ENCODE results near the gene SLIT3.
A peak's percentile ranks its signal among the peaks of the same experiment; 100 is the strongest.
"Not testable (repeated sequence)": the region's sequence is repeated elsewhere in the genome, so short reads cannot be mapped to it uniquely, and the experiment has no call there.

The SLIT3 gene

DNA sequence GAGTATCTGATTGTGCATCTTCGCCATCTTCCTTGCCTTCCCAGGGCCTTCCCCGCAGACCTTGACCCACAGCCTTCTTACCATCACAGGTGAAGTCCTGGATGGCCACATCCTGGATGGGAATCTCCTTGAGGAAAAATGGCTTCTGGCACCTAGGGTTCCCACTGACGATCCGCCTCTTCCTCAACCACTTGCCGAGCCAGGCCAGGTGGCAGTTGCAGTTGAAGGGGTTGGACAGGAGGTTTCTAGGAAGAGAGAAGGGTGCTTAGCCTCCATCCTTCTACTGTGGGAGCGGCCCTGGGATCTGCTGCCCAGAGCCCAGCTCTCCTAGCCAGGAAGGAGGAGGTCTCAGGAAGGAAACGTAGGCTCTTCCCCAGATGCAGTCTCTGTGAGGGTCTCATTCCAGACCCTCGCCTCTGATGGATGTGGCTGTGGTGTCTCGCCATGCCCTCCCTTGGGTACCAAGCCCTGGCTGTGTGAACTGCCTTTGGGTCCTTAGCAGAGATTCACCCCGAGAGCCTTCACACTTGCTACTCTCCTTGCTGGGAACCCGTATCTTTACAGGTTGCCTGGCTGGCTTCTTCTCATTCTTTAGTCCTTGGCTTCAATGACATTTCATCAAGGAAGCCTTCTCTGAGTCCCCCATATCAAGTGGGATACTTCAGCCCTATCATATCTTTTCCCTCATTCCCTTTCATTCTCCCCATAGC, 551.4 kb downstream of the SLIT3 start:
- DNase-seq: no peak

DNA sequence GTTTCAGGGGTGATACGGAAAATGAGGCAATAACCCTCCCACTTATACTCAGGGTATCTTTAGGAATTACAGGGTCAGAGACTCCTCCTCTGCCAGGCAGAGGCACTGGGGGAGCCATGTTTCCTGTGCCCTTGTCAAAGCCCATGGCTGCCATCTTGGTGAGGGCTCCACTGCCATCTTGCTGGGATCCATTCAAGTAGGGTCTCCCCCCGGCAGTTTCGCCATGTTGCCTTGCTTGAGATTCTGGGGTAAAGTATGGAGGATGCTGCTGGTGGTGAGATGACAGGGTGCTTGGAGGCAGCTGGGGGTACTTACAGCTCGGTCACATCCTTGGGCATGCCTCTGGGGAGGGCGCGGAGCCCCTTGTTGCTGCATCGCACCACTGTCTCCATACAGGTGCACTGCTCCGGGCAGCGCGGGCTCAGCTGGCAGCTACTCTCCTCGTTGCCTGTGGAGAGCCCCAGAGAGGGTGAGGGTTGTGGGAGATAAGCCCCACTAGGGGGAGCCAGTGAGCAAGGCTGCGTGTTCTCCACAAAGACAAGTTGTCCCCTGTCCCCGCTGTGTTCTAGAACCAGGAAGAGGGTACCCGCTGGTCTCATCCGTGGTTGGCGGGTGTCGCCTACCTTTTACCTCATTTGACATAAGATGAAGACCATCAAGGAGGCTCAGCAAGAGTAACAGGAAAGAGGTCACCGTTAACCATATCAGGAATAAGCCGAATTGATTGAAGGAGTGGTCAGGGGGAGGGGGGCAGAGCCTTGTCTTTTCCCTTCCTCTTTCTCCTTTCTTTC, 552.8 kb downstream of the SLIT3 start:
- DNase-seq: peak in 1 of 2 donors; percentile 33

DNA sequence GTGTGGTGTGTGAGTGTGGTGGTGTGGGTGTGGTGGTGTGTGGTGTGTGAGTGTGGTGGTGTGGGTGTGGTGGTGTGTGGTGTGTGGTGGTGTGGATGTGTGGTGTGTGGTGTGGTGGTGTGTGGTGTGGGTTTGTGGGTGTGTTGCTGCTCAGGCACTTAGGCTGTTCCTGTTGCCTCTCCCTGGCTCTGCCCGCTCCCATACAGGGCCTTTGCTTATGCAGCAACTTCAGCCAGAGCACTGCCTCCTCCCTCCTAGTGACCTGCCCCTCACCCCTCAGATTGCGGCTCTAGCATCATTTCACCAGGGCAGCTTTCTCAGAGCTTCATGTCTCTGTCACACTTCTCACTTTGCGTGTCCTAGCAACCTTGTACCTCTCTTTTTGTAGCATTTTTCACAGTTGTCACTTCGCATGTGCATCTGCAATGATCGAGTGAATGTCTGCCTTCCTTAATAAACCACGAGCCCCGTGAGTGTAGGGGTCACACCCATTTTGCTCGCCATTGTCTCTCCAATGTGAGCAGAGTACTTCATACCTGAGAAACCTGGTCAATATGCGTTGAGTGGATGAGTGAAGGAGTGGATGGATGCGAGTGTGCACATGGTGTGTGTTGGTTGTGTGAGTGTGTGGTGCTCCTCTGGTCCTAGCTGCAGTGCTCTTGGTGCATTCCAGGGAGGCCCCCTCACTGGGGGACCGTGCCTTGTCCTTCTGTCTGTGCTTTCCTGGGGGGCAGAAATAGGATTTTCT, 553.9 kb downstream of the SLIT3 start:
- no peak for DNase-seq

DNA sequence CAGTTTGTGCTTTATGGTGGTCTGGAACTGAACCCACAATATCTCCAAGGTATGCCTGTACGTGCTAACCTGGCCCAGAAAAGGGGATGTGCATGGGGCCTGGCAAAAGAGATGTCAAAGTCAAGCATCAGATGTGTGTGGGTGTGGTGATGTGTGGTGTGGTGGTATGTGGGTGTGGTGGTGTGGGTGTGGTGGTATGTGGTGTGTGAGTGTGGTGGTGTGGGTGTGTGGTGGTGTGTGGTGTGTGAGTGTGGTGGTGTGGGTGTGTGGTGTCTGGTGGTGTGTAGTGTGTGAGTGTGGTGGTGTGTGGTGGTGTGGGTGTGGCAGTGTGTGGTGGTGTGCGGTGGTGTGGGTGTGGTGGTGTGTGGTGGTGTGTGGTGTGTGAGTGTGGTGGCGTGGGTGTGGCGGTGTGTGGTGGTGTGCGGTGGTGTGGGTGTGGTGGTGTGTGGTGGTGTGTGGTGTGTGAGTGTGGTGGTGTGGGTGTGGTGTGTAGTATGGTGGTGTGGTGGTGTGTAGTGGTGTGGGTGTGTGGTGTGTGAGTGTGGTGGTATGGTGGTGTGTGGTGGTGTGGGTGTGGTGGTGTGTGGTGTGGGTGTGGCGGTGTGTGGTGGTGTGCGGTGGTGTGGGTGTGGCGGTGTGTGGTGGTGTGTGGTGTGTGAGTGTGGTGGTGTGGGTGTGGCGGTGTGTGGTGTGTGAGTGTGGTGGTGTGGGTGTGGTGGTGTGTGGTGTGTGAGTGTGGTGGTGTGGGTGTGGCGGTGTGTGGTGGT, 554.6 kb downstream of the SLIT3 start:
- not testable (repeated sequence) for DNase-seq

DNA sequence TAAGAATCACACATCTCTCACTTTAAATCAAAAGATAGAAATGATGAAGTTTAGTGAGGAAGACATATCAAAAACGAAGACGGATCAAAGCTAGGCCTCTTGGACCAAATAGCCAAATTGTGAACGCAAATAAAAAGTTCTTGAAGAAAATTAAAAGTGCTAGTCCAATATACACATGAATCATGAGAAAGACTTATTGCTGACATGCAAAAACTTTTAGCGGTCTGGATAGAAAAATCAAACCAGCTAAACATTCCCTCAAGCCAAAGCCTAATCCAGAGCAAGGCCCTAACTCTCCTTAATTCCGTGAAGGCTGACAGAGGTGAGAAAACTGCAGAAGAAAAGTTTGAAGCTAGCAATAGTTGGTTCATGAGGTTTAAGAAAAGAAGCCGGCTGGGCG, 557.3 kb downstream of the SLIT3 start:
- no peak for DNase-seq

DNA sequence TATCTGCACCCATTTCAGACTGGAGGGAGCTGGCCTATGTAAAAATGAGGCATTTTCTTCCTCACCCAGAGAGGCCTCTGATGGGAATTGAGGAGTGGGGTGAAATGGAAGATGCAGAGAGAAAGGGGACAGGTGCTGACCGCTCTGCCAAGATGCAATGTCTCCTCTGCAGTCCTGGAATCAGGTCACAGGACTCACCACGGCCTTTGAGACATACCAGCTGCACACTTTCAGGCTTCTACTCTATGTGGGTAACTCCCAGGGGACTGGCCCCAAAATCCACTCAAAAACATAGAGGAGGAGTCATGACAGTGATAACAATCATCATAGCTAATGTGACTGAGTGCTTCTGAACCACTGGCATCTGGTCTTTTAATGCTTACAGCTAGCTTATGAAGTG, 558.6 kb downstream of the SLIT3 start:
- not testable (repeated sequence) for DNase-seq

DNA sequence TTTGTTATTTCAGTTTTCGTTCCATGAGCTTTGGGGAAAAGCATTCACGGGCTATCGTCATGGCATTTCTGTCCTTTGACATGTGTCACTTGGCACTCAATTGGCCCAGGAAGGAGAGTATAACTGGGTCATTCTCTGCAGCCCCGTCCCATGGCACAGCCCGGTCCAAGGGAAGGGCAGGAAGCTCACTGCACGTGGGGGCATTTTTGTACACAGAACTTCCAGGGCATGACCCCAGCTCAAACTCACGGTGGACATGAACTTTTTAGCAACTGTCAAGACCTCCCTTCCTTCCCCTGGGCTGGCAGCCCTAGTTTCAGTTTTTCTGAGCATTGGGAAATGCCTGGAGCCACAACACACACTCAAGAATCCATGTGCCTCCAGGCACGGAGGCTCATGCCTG, 560.1 kb downstream of the SLIT3 start:
- DNase-seq: no peak

DNA sequence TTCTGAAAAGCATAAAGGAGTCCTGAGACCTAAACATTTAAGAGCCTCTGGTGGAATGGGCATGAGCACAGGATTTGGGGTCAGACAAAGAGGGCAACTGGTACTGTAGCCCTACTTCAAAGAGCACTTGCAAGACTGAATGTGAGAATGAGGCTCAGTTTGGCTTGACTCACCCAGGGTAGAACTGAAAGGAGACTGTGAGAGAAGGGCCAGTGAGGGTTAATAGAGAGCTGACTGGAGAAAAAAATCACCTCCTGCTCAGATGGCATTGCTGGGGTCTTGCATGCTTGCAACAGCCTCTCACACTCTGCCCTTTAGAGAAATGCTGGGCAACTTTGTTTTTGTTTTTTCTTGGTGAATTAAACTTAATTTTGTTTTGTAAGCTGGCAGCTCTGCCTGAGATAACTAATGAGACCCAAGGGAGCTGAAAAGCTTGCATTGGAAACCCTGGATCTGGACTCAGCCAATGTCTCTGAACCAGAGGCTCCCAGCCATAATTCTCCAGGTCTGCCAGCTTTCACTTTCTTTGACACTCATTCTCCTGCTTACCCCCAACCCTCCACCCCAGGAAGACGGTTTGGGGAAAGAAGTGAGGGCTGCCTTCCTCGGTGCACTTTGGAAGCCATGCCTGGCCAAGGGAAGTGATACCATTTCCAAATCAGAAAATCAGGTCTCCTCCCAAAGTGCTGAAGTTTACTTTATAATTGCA, 560.7 kb downstream of the SLIT3 start:
- no peak for DNase-seq

DNA sequence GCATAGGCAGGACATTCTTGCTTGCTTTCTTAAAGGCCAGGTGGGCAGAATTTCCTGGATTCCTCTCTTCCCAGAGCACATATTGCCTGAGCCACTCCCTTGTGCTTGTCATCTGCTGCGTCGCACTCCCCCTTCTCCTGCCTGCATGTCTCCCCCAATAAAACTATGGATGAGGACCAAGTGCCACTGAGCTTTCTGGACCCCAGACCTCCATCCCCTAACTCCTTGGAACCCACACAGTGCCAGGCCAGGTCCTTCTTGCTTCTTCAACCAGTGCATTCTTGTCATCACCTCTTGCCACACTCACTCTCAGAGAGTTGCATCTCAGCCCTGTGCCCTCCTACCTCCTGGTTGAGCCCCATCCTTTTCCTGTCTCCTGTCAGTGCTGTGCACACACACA, 563.9 kb downstream of the SLIT3 start:
- no peak for DNase-seq

DNA sequence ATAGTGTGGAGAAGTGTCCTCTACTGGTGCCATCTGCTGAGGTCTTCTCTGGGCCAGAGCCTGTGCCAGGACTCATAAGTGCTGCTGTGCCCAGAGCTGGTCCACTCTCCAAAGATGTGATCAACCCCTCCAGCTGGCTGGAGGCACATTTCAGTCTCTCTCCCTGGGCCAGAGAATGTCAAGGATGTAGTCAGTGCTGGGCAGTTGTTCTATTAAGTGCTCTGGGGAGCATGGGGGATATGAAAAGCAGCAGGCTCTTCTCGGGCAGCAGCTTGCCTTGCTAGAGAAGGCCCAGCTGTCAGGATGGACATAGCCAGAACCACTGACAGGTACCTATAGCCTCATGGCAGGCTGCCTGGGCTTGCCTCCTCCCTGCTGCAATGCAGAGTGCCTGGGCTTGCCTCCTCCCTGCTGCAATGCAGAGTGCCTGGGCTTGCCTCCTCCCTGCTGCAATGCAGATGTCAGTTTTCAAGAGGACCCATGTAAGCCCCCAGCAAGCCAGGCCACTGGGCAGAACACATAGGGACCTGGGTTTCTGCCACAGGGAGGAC, 564.6 kb downstream of the SLIT3 start:
- DNase-seq: no peak

DNA sequence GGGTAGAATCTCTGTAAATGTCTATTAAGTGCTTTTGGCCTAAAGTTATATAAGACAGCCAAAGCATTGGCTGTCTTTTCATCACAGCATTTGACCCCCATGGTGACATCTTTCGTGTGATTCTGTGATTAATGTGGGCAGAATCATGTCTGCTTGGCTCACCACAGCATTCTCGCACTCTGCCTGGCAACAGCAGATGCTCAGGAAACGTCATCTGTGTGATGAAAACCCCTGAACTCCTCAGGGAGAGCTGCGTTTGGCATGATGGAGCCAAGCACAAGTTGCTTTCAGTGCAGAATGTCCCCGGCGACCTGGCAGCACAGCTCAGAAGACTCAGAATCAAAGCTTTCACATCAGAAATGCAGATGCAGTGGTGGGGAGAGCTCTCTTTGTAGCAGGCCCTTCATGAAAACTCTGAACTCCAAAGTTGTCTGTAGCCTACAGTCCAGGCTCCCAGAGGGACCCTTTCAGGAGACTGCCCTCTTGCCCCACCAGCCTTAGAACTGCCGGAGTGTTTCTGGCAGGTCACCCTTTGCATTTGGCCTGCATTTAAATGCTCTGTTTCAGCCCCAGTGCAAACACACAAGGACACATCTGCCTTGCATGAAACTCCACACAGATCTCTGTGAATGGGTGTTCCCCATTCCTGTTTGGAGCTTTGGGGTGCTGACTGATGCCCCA, 566.2 kb downstream of the SLIT3 start:
- no peak for DNase-seq

DNA sequence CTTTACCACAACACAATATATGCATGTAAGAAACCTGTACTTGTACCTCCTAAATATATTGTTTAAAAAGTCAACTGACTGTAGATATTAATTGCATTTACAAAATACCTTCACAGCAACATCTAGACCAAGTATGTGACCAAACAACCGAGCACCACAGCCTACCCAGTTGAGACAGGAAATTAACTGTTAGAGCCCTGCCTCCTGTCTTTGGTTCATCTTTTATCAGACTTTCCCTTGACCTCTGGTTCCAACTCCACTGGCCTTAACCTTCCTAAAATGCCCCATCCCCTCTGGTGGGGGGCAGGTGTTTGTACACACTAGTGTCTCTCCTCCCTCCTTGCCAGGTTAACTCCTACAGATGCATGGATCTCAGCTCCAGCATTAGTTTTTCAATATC, 566.8 kb downstream of the SLIT3 start:
- no peak for DNase-seq

DNA sequence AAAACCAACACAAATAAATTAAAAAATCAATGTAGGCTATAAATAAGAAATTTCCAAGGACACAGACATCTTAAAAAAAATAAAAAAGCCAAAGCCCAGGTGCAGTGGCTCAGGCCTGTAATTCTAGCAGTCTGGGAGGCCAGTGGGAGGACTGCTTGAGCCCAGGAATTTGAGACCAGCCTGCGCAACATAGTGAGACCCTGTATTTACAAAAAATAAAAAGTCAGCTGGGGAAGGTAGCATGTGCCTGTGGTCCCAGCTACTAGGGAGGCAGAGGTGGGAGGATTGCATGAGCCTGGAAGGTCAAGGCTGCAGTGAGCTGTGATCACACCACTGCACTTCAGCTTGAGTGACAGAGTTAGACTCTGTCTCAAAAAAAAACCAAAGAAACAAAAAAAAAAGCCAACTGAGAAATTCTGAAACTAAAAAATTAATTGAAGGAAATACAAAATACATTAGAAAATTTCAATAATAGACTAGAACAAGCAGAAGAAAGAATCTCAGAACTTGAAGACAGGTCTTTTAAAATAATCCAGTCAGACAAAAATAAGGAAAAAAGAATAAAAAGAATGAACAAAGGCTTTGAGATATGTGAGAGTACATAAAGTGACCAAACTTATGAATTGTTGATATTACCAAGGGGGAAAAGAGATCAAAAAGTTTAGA, 572.3 kb downstream of the SLIT3 start:
- no peak for DNase-seq

DNA sequence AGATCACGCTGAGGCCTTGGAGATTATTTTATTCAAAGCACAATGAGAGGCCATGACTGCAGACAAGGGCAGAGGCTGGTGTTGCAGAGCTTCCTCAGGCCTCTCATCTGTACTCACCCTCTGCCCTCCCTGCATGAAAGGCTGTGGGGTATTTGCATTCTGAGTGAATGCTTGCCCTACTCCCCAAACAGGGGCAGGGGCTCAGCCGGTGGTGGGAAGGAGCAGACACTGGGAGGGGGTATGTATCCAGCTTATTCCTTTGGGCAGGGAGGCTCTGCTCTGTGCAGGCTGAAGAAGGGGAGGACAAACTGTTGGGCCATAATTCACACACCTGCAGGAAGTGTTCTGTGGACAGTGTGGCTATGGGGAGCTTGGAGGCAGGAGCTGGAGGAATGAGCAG, 573.4 kb downstream of the SLIT3 start:
- no peak for DNase-seq

DNA sequence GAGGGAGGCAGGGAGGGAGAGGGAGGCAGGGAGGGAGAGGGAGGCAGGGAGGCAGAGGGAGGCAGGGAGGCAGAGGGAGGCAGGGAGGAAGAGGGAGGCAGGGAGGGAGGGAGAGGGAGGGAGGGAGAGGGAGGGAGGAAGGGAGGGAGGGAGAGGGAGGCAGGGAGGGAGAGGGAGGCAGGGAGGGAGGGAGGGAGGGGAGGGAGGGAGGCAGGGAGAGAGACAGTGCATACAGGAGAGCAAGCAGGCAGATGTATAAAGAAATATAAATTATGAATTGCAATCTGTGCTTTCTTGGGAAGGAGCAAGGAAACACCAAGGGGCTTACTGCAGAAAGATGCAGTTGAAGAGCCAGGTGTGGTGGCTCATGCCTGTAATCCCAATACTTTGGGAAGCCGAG, 574.6 kb downstream of the SLIT3 start:
- DNase-seq: no peak

DNA sequence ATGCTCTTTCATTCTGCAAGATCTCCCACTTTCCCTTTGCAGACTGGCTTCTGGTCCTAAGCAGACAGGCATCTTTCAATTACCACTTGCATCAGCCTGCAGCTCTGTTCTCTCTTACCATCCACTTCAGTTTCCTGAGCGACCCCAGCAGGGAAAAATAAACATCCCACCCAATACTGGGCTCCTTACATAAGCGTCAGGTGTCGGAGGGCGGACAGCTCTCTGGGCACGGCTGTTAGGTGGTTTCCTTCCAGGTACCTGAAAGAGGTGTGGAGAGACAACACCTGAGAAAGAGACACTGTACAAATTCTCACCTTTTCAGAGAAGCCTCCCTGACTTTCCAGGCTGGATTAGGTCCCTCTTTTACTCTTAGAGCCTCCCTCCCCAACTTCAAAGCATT, 576.7 kb downstream of the SLIT3 start:
- no peak for DNase-seq

DNA sequence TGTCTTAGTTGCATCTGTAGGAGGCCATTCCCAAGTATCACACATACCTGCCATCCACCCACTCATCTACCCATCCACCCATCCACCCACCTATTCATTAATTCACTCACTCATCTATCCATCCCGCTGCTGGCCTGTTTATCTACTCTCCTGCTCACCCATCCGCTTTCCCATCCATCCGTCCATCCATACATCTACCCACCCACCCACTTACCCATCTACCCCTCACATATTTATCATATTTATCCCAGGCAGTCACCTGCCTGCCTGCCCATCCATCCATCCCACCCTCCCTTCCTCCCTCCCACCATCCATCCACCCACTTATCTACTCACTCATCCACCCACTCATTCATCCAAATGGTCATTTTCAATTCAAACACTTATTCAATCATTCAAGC, 577.9 kb downstream of the SLIT3 start:
- no peak for DNase-seq

DNA sequence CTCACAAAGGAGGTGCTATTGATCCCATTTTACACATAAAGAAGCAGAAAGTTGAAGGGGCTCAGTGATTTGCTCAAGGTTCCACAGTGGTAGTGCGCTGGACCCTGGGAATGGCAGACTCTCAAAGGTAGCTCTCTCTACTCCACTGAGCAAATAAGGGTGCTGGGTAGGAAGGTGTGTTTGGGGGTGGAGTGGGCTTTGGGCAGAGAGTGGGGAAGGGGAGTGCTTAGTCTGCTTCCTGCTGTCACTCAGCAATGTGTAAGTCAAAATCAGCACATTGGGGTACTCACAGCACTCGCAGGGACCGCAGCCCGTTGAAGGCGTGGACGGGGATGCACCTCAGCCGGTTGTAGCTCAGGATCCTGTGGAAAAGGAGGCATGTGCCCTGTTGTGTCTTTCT, 579.0 kb downstream of the SLIT3 start:
- DNase-seq: no peak

DNA sequence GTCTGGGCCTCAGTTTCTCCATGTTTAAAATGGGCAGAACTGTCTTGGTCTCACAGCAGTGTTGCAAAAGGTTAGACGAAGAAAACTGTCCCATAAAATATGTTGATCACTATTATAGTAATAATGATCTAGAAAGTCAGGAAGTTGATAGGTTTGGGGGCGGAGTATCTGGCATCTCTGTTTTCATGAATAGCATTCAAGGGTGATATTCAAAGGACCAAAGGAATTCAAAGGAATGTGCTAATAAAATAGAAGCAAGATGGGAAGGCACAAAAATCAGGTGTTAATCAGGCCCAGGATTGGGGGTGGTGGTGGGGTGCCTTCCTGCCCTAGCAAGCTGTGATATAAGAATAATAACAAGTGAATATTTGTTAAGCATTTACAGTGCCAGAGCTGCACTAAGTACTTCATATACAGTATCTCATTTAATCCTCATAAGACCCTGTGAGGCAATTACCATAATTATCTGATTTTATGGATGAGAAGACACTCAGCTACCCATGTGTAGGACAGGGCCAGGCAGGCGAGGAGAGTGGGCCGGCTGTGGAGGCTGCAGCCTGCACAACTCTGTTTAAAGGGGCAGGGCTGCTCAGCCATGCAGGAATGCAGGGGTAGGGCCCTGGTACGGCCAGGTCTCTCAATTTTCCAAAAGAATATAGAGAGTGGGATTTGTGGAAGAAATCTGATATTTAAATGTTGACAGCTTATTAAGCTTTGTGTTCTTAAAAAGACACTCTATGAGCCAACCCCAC, 579.8 kb downstream of the SLIT3 start:
- no peak for DNase-seq

DNA sequence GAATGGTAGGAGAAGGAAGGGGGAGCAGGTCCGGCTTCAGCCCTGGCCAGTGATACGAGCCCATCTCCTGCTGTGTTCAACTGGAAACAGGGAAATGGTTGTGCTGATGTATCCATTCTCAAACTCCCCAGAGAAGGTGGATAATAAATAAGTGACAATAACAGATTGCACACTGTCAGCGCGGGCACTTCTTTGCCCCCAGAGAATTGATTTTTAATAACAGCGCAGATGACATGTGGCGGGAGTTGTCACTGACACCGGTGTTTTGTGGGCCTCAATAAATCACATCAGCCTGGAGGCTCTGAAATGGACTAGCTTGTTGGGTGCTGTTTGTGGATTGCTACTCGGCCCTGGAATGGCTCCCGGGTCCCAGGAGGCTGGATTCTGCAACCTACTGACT, 580.4 kb downstream of the SLIT3 start:
- DNase-seq: no peak

All from CD4-positive, alpha-beta T cell treated with Interleukin-1 beta for 1 hour (primary cell).